Activated naive CD4-positive, alpha-beta T cell (primary cell): Measurements from ENCODE around the gene ABCC9.

Experiments used
- DNase-seq, 4 experiments: peaks; one replicate each; lab custom pipeline; 2025; lab: John Stamatoyannopoulos, UW

The ABCC9 gene

GRCh38 chr12:21877293-21877982, 63.8 kb downstream of the ABCC9 start:
- no peak for DNase-seq

- no peak for DNase-seq
Measured at GRCh38 chr12:21865846-21866245, 75.4 kb downstream of the ABCC9 start.

- no peak for DNase-seq
Measured at GRCh38 chr12:21860534-21860933, 80.7 kb downstream of the ABCC9 start.

- no peak for DNase-seq
Measured at GRCh38 chr12:21860128-21860527, 81.1 kb downstream of the ABCC9 start.

- DNase-seq = no peak
Measured at GRCh38 chr12:21852251-21852650, 89.0 kb downstream of the ABCC9 start.

- DNase-seq = no peak
Measured at GRCh38 chr12:21851151-21851550, 90.1 kb downstream of the ABCC9 start.

- no peak for DNase-seq
Measured at GRCh38 chr12:21850419-21850818, 90.8 kb downstream of the ABCC9 start.

GRCh38 chr12:21849878-21850277, 91.3 kb downstream of the ABCC9 start:
- DNase-seq = no peak

GRCh38 chr12:21848192-21848591, 93.0 kb downstream of the ABCC9 start:
- no peak for DNase-seq

GRCh38 chr12:21843795-21844194, 97.4 kb downstream of the ABCC9 start:
- no peak for DNase-seq

- no peak for DNase-seq
Measured at GRCh38 chr12:21839776-21840175, 101.5 kb downstream of the ABCC9 start.

GRCh38 chr12:21837847-21838246, 103.4 kb downstream of the ABCC9 start:
- no peak for DNase-seq

- DNase-seq = no peak
Measured at GRCh38 chr12:21831791-21832344, 109.4 kb downstream of the ABCC9 start.

GRCh38 chr12:21828779-21829178, 112.4 kb downstream of the ABCC9 start:
- DNase-seq = no peak

GRCh38 chr12:21828136-21828775, 113.0 kb downstream of the ABCC9 start:
- DNase-seq = no peak

GRCh38 chr12:21827083-21827482, 114.1 kb downstream of the ABCC9 start:
- DNase-seq = no peak

- no peak for DNase-seq
Measured at GRCh38 chr12:21826618-21826910, 114.7 kb downstream of the ABCC9 start.

- DNase-seq = no peak
Measured at GRCh38 chr12:21825886-21826617, 115.2 kb downstream of the ABCC9 start.

- DNase-seq = no peak
Measured at GRCh38 chr12:21823581-21823980, 117.6 kb downstream of the ABCC9 start.

- DNase-seq = no peak
Measured at GRCh38 chr12:21819678-21820077, 121.5 kb downstream of the ABCC9 start.

GRCh38 chr12:21819236-21819635, 122.0 kb downstream of the ABCC9 start:
- no peak for DNase-seq

- DNase-seq = no peak
Measured at GRCh38 chr12:21818627-21819026, 122.6 kb downstream of the ABCC9 start.
